ENCODE data around the gene SLC6A11. TPM values are rescaled to one million over a fixed set of nuclear protein-coding genes. Genes with fewer than 3 reads are reported as not detected.

The SLC6A11 gene
- total RNA-seq, 4 donors from 2014 or later, result 0.30 to 0.44 (median 0.42) TPM; not detected in 1

DNA sequence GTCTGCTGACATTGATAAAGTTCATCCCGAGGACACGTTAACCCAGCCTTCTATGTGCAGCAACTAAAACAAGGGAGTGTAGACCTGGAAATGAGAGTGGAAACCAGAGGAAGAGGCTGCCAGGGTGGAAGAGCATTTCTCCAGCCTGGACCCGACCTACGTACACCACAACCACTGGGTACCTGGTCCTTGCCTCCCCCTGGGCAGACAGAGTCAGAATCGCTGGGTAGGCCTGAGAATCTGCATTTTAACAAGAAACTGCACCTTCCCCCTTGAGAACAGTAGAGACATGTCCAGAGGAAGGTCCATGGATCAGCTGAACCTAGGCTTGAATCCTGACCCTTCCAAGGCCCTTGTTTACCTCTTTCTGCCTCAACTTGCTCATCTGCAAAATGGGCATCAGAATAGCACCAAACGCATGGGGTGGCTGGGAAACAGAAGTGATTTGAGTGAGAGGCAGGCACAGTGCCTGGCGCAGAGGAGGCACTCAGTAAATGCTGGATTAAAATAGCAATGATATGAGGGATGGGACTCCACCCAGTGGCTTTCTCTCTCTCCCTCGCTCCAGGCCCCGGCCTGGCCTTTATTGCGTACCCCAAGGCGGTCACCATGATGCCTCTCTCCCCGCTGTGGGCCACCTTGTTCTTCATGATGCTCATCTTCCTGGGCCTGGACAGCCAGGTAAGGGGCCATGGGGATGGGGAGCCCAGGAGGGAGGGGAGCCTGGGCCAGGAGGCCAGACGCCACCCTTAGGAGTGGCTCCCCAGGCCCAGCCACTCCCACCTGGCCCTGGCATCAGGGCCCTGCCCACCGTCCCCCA lies 109.6 kb downstream of the SLC6A11 start:
- no peak overlapping the region for H3K4me3 ChIP-seq
- peaks cover 0 to 17% (median 2%) of the 10 kb centered on the region in 4 donors for H3K9me3 ChIP-seq
- TF ChIP-seq EP300 (IDR thresholded peaks at IDR 0.05) (no peak), POLR2A (IDR thresholded peaks at IDR 0.05) (no peak)
- TF ChIP-seq, protein P1, sequence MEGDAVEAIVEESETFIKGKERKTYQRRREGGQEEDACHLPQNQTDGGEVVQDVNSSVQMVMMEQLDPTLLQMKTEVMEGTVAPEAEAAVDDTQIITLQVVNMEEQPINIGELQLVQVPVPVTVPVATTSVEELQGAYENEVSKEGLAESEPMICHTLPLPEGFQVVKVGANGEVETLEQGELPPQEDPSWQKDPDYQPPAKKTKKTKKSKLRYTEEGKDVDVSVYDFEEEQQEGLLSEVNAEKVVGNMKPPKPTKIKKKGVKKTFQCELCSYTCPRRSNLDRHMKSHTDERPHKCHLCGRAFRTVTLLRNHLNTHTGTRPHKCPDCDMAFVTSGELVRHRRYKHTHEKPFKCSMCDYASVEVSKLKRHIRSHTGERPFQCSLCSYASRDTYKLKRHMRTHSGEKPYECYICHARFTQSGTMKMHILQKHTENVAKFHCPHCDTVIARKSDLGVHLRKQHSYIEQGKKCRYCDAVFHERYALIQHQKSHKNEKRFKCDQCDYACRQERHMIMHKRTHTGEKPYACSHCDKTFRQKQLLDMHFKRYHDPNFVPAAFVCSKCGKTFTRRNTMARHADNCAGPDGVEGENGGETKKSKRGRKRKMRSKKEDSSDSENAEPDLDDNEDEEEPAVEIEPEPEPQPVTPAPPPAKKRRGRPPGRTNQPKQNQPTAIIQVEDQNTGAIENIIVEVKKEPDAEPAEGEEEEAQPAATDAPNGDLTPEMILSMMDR (IDR thresholded peaks at IDR 0.05), result no peak
- H3K27me3 ChIP-seq, result no peaks in the 10 kb centered on the region
- WGBS, 2 donors, result 93 to 94% methylated on average over 13 to 14 of the region's 14 CpGs
- no peak for DNase-seq (ENCODE audit: low spot score in 2 of 2)
- H3K27ac ChIP-seq, result no peak overlapping the region
- H3K36me3 ChIP-seq, result no peaks in the 10 kb centered on the region
- no peaks in the 10 kb centered on the region for H3K4me1 ChIP-seq

DNA sequence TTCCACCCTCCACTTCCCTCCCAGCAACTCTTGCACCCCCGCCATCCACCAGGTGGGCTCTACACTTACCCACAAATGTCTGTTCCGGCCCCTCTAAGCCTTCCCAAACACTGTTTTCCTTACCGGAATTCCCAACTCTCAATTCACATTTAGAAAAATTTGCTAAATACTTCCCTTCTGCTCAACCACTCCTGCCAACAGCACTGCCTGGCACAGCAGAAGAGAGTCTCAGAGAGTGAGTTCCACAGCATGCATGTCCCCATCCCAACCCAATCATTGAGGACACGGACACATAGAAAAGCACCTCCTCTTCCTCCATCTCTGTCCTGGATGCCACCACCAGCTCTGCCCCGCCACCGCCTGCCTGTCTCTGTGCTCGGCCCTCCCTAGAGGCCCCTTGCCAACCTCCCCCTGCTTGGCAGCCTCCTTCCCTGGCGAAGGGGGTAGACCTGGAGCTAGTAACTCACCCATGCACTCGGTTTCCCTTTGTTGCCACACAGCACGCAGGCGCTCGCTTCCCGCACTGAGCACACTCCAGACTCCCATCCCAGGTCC lies 110.3 kb downstream of the SLC6A11 start:
- DNase-seq (ENCODE audit: low spot score in 2 of 2), result no peak

DNA sequence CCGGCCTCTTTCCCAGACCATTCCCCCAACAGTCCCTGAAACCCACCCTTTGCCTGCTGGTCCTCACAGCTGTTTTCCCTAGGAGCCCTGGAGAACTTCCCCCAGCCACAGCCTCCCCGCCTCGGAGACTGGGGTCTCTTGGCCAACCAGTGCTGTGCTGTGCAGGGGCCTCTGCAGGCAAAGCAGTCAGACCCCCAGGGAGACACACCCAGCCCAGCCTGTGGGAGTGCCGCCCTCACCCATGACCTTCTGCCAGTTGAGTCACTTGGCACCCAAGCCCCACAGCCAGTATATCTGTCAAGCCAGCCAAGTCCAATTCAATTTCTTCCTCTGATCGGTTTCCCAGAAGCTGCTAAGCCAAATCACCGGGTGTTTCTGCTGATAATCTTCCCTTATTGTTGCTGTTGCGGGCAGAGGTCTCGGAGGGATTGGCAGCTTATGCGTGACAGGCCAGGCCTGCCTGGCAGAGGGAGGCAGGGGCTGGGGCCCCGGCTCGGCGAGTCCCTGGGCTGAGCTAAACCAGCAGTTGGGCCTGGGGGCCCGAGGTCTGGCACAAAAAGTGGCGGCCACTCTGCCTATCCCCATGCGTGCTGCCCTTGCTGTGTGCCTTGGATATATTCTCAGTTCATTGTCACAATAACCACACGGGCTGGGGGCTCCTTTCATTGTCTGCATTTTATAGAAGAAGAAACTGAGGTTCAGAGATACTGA lies 110.9 kb downstream of the SLC6A11 start:
- no peak overlapping the region for H3K4me3 ChIP-seq
- WGBS, 2 donors, result 72 to 77% methylated on average over 16 of the region's 16 CpGs
- no peaks in the 10 kb centered on the region for H3K4me1 ChIP-seq
- DNase-seq (ENCODE audit: low spot score in 2 of 2), result no peak
- peaks cover 0 to 14% (median 2%) of the 10 kb centered on the region in 4 donors for H3K9me3 ChIP-seq
- no peaks in the 10 kb centered on the region for H3K27me3 ChIP-seq
- TF ChIP-seq, protein P1 (IDR thresholded peaks at IDR 0.05), result no peak
- TF ChIP-seq EP300 (IDR thresholded peaks at IDR 0.05) (no peak), POLR2A (IDR thresholded peaks at IDR 0.05) (no peak)
- H3K36me3 ChIP-seq, result no peaks in the 10 kb centered on the region
- no peak overlapping the region for H3K27ac ChIP-seq

More for the DNA sequence above, 110.3 kb downstream of the SLC6A11 start:
- no peak for TF ChIP-seq EP300 (IDR thresholded peaks at IDR 0.05)
- TF ChIP-seq, protein P1 (IDR thresholded peaks at IDR 0.05), result no peak
- no peak for TF ChIP-seq POLR2A (IDR thresholded peaks at IDR 0.05)
- WGBS, 2 donors, result 86 to 93% methylated on average over 13 of the region's 13 CpGs
- H3K9me3 ChIP-seq, result peaks cover 0 to 16% (median 2%) of the 10 kb centered on the region in 4 donors
- H3K4me3 ChIP-seq, result no peak overlapping the region
- no peaks in the 10 kb centered on the region for H3K27me3 ChIP-seq
- H3K4me1 ChIP-seq, result no peaks in the 10 kb centered on the region
- no peak overlapping the region for H3K27ac ChIP-seq
- H3K36me3 ChIP-seq, result no peaks in the 10 kb centered on the region

DNA sequence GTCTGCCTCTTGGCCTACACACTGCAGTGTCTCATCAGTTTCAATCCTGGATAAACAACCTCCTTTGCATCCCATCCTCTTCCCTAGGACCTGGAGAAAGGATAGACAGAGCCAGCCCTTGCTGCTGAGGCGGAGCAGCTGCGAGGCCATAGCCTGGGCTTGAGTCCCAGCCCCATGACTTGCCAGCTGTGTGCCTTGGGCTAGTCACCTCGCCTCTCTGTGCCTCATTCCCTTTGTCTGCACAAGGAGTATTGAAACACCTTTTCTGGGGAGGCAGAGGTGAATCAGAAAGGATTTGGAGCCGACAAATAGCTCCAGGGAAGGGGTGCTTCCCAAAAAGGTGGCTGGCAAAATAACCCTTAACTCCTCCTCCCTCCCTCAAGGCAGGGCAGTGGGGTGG lies 111.5 kb downstream of the SLC6A11 start:
- H3K27ac ChIP-seq, result no peak overlapping the region
- H3K4me3 ChIP-seq, result no peak overlapping the region
- H3K36me3 ChIP-seq, result no peaks in the 10 kb centered on the region
- 70 to 82% methylated on average over 4 of the region's 4 CpGs for WGBS, 2 donors
- DNase-seq (ENCODE audit: low spot score in 2 of 2), result no peak
- H3K4me1 ChIP-seq, result no peaks in the 10 kb centered on the region
- H3K9me3 ChIP-seq, result peaks cover 0 to 14% (median 2%) of the 10 kb centered on the region in 4 donors
- H3K27me3 ChIP-seq, result no peaks in the 10 kb centered on the region
- no peak for TF ChIP-seq POLR2A (IDR thresholded peaks at IDR 0.05)
- TF ChIP-seq, protein P1 (IDR thresholded peaks at IDR 0.05), result no peak

Measured in tibial nerve (tissue), 4 donors.